ENCODE data around the gene ZNF407.

- no peak for TF ChIP-seq L3MBTL2 (conservative IDR thresholded peaks at IDR 0.05)
- no peak for TF ChIP-seq SP1 (IDR thresholded peaks at IDR 0.05)
These were observed 259.3 kb downstream of the ZNF407 start for GRCh38 chr18:74856928-74857327.
